SK-N-SH (cell line): ENCODE data around the gene STC2. TPM values are rescaled to one million over a fixed set of nuclear protein-coding genes. Genes with fewer than 3 reads are reported as not detected.
"Not testable (repeated sequence)": the region's sequence is repeated elsewhere in the genome, so short reads cannot be mapped to it uniquely, and the experiment has no call there.

Experiments
- CTCF ChIA-PET: fragments of 300-600, 350-600 bp; formaldehyde crosslinking; extraction: SDS; loops from one replicate; lab custom pipeline; 2021; lab: Yijun Ruan, JAX
- POLR2A ChIA-PET: fragments of 350-600 bp; sonication (Branson Sonifier 250); formaldehyde crosslinking; extraction: SDS; loops from one replicate; lab custom pipeline; 2020; ENCODE audit warnings: antibody characterized with exemption, inconsistent platforms; lab: Yijun Ruan, JAX
- DNase-seq: peaks from one replicate; pipeline ENCODE4 v3.0.0; 2012
- H2AFZ ChIP-seq: fragments of 200-600 bp; sonication (generic); 2 replicates; pipeline ENCODE4 v1.8.1; 2016; ENCODE audit warnings: antibody characterized with exemption, mild to moderate bottlenecking, low read depth
- H3F3A ChIP-seq: fragments of 200-600 bp; sonication (generic); replicated peaks from 2 replicates; pipeline ENCODE3; 2016; ENCODE audit warnings: antibody characterized with exemption, mild to moderate bottlenecking; ENCODE audit not compliant: insufficient read depth
- H3K27ac ChIP-seq, 2 experiments: fragments of 200-500 bp in 1 of 2; fragments of 200-600 bp in 1 of 2; sonication (Bioruptor generic) in 1 of 2; sonication (generic), shearing (Covaris generic) in 1 of 2; 2 replicates each; pipeline versions ENCODE4 v1.5.1 to v1.6.1; 2014 to 2016; ENCODE audit warnings: low read depth in 2 of 2, inconsistent platforms in 1 of 2, low read length in 1 of 2, mild to moderate bottlenecking in 1 of 2, mixed read lengths in 1 of 2
- H3K27me3 ChIP-seq: fragments of 200-600 bp; sonication (generic), shearing (Covaris generic); 2 replicates; pipeline ENCODE4 v1.6.1; 2016; ENCODE audit warnings: mixed run types; ENCODE audit not compliant: insufficient read depth
- H3K36me3 ChIP-seq, 2 experiments: fragments of 200-500 bp in 1 of 2; fragments of 200-600 bp in 1 of 2; sonication (Bioruptor generic) in 1 of 2; sonication (generic) in 1 of 2; replicated peaks in 1 of 2; 2 replicates each; pipeline versions ENCODE3 to v1.5.1; 2014 to 2016; ENCODE audit warnings: low read length in 1 of 2, mild to moderate bottlenecking in 1 of 2; ENCODE audit not compliant: insufficient read depth in 2 of 2, control insufficient read depth in 1 of 2
- H3K4me1 ChIP-seq, 2 experiments: fragments of 200-500 bp in 1 of 2; fragments of 200-600 bp in 1 of 2; sonication (Bioruptor generic) in 1 of 2; sonication (generic), shearing (Covaris generic) in 1 of 2; 2 replicates each; pipeline versions ENCODE4 v1.5.1 to v1.6.1; 2014 to 2016; ENCODE audit warnings: low read depth in 1 of 2, low read length in 1 of 2, mixed run types in 1 of 2; ENCODE audit not compliant: insufficient read depth in 2 of 2, control insufficient read depth in 1 of 2
- H3K4me2 ChIP-seq: fragments of 200-600 bp; sonication (generic), shearing (Covaris generic); 2 replicates; pipeline ENCODE4 v1.6.1; 2017; ENCODE audit warnings: mixed run types
- H3K4me3 ChIP-seq, 2 experiments: fragments of 200-500 bp in 1 of 2; fragments of 200-600 bp in 1 of 2; sonication (Bioruptor generic) in 1 of 2; sonication (generic), shearing (Covaris generic) in 1 of 2; 2 replicates each; pipeline versions ENCODE4 v1.5.1 to v1.8.1; 2014 to 2016; ENCODE audit warnings: low read depth in 2 of 2, inconsistent platforms in 1 of 2, low read length in 1 of 2, mild to moderate bottlenecking in 1 of 2, mixed read lengths in 1 of 2, moderate library complexity in 1 of 2
- H3K79me2 ChIP-seq: fragments of 200-600 bp; sonication (generic); 2 replicates; pipeline ENCODE4 v1.8.1; 2017; ENCODE audit warnings: mild to moderate bottlenecking; ENCODE audit not compliant: insufficient read depth
- H3K9ac ChIP-seq: fragments of 200-600 bp; sonication (generic); 2 replicates; pipeline ENCODE4 v1.6.1; 2017; ENCODE audit warnings: mixed run types
- H3K9me2 ChIP-seq: fragments of 200-600 bp; sonication (generic); 2 replicates; pipeline ENCODE4 v1.6.1; 2017; ENCODE audit warnings: mixed run types
- H3K9me3 ChIP-seq: fragments of 200-600 bp; sonication (generic); 2 replicates; pipeline ENCODE4 v1.6.1; 2017; ENCODE audit warnings: mixed run types, mild to moderate bottlenecking, moderate library complexity
- H4K20me1 ChIP-seq: fragments of 200-600 bp; sonication (generic); 2 replicates; pipeline ENCODE4 v1.6.1; 2017; ENCODE audit warnings: mild to moderate bottlenecking, mixed run types; ENCODE audit not compliant: insufficient read depth
- CHD2 ChIP-seq: fragments of 150-350 bp; IDR thresholded peaks from 2 replicates; pipeline ENCODE4 v1.6.1; 2018; ENCODE audit warnings: low read length; ENCODE audit not compliant: partially characterized antibody
- EZH2phosphoT487 ChIP-seq: fragments of 200-600 bp; sonication (generic); IDR thresholded peaks from 2 replicates; pipeline ENCODE4 v1.6.1; 2017; ENCODE audit warnings: low read depth, mixed run types, mild to moderate bottlenecking, antibody characterized with exemption, moderate library complexity, borderline replicate concordance
- JUND ChIP-seq: IDR thresholded peaks from 2 replicates; pipeline ENCODE4 v1.4.0; 2012
- MEF2A ChIP-seq: IDR thresholded peaks from 2 replicates; pipeline ENCODE4 v1.4.0; 2012; ENCODE audit warnings: low read depth, borderline replicate concordance
- MXI1 ChIP-seq: IDR thresholded peaks from 2 replicates; pipeline ENCODE4 v1.6.1; 2012; ENCODE audit warnings: mild to moderate bottlenecking, low read depth, low read length, improper control_type of control experiment
- NRF1 ChIP-seq: IDR thresholded peaks from 2 replicates; pipeline ENCODE4 v1.6.1; 2012; ENCODE audit warnings: low read depth, mild to moderate bottlenecking, low read length
- RAD21 ChIP-seq: IDR thresholded peaks from 2 replicates; pipeline ENCODE4 v1.6.1; 2012; ENCODE audit warnings: mild to moderate bottlenecking, low read length
- RCOR1 ChIP-seq: fragments of 150-350 bp; IDR thresholded peaks from 2 replicates; pipeline ENCODE4 v1.6.1; 2017; ENCODE audit warnings: antibody characterized with exemption, low read length
- RFX5 ChIP-seq: IDR thresholded peaks from 2 replicates; pipeline ENCODE4 v1.6.1; 2012; ENCODE audit warnings: mild to moderate bottlenecking, improper control_type of control experiment, low read length
- SIN3A ChIP-seq: IDR thresholded peaks from 2 replicates; pipeline ENCODE4 v1.6.1; 2012; ENCODE audit warnings: low read depth, mild to moderate bottlenecking, low read length, moderate library complexity, borderline replicate concordance
- TAF1 ChIP-seq: IDR thresholded peaks from 2 replicates; pipeline ENCODE4 v1.6.1; 2012; ENCODE audit warnings: low read depth, mild to moderate bottlenecking, low read length, moderate library complexity, borderline replicate concordance
- TEAD4 ChIP-seq: IDR thresholded peaks from 2 replicates; pipeline ENCODE4 v1.4.0; 2012; ENCODE audit warnings: mild to moderate bottlenecking, borderline replicate concordance; ENCODE audit not compliant: insufficient read depth
- YY1 ChIP-seq: IDR thresholded peaks from 2 replicates; pipeline ENCODE4 v1.4.0; 2012; ENCODE audit warnings: low read depth, mild to moderate bottlenecking
- WGBS: methylation state at CpG from one replicate; pipeline ENCODE4 v1.1.6; 2017; ENCODE audit warnings: low lambda C conversion rate; 5-methylcytosine and 5-hydroxymethylcytosine counted together
- polyA plus RNA-seq, 3 experiments: library from polyadenylated mRNA; depleted of rRNA; stranded (reverse); fragments of >200 nt; gene quantifications; 2 replicates each; pipeline ENCODE4 v1.2.3, GENCODE V29; 2012
- TF ChIP-seq, protein P1 (sequence below): IDR thresholded peaks from 2 replicates; pipeline ENCODE4; 2012

Gene STC2
- polyA plus RNA-seq, 1 of the 3 experiments (the other 2 are of a cell fraction), result 5.9 TPM

- no peaks in the 10 kb centered on the region for H3K9me2 ChIP-seq
- peaks cover 5% of the 10 kb centered on the region for H3F3A ChIP-seq
- peaks cover 0 to 23% of the 10 kb centered on the region in 2 experiments; a peak in 3 of 4 replicates for H3K4me1 ChIP-seq
- H3K4me3 ChIP-seq, result no peak overlapping the region
- no peak overlapping the region for H3K27ac ChIP-seq
- CTCF ChIA-PET, result interaction anchor here (1.9 kb wide), 1 partner anchor 45 kb away, joined by 8 read pairs; no protein-coding TSS in a partner anchor
- DNase-seq, result no peak
- TF ChIP-seq JUND (no peak), CHD2 (no peak), RFX5 (no peak), RCOR1 (no peak), YY1 (no peak), SIN3A (no peak), NRF1 (no peak), RAD21 (no peak), TEAD4 (no peak), MEF2A (no peak), MXI1 (no peak), EZH2phosphoT487 (no peak), TAF1 (no peak)
- TF ChIP-seq, protein P1, sequence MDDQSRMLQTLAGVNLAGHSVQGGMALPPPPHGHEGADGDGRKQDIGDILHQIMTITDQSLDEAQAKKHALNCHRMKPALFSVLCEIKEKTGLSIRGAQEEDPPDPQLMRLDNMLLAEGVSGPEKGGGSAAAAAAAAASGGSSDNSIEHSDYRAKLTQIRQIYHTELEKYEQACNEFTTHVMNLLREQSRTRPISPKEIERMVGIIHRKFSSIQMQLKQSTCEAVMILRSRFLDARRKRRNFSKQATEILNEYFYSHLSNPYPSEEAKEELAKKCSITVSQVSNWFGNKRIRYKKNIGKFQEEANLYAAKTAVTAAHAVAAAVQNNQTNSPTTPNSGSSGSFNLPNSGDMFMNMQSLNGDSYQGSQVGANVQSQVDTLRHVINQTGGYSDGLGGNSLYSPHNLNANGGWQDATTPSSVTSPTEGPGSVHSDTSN, result no peak
- TF ChIP-seq, all 33 proteins: peak for 0
- H3K27me3 ChIP-seq, result peaks cover 12% of the 10 kb centered on the region; the same call in 1 of the 2 replicates
- H3K9ac ChIP-seq, result no peak overlapping the region
- H2AFZ ChIP-seq, result no peak overlapping the region
- H3K36me3 ChIP-seq, result no peaks in the 10 kb centered on the region
- POLR2A ChIA-PET, result no interaction called here
- H3K79me2 ChIP-seq, result no peaks in the 10 kb centered on the region
- 60% methylated on average over 7 of the region's 7 CpGs for WGBS
- no peak overlapping the region for H3K4me2 ChIP-seq
- H4K20me1 ChIP-seq, result no peaks in the 10 kb centered on the region
- no peaks in the 10 kb centered on the region for H3K9me3 ChIP-seq
These were observed 41.1 kb downstream of the STC2 start for GRCh38 chr5:173287086-173287485.

DNA sequence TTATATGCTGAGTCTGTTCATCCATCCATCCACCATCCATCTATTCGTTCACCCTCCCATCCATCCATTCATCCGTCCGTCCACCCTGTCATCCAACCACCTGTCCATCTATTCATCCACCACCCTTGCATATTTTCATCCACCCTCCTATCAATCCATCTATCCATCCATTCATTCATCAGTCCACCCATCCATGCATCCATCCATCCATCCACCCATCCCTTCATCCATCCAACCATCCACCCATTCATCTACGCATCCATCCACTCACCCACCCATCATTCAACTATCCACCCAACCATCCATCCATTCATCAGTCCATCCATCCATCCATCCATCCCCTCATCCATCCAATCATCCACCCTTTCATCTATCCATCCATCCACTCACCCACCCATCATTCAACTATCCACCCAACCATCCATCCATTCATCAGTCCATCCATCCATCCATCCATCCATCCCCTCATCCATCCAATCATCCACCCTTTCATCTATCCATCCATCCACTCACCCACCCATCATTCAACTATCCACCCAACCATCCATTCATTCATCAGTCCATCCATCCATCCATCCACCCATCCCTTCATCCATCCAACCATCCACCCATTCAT is 43.8 kb downstream of the STC2 start:
- not testable (repeated sequence) for H3K4me2 ChIP-seq, H3K27ac ChIP-seq

More for the DNA sequence above, 43.8 kb downstream of the STC2 start:
- H3K79me2 ChIP-seq, H3K9me3 ChIP-seq, H3F3A ChIP-seq, H3K4me3 ChIP-seq, H3K9me2 ChIP-seq, DNase-seq, H3K36me3 ChIP-seq, H3K4me1 ChIP-seq, H3K9ac ChIP-seq, H2AFZ ChIP-seq, H4K20me1 ChIP-seq, POLR2A ChIA-PET: not testable (repeated sequence)
- 87% methylated on average over 4 of the region's 4 CpGs for WGBS
- peaks cover 12% of the 10 kb centered on the region; the same call in 1 of the 2 replicates for H3K27me3 ChIP-seq
- CTCF ChIA-PET, result interaction anchor here (0.6 to 1.3 kb wide), 20 partner anchors 9 to 1408 kb away, joined by 3 to 12 read pairs (median 3); no protein-coding TSS in a partner anchor
